ENCODE measurements around the gene RTRAF. TPM values are rescaled to one million over a fixed set of nuclear protein-coding genes. Genes with fewer than 3 reads are reported as not detected.

RTRAF gene
- total and polyA plus RNA-seq, 2 donors, result 114 to 166 TPM

- Histone ChIP-seq H3K36me3 (ENCODE audit: insufficient read depth) (no peaks in the 10 kb centered on the region), H3K27ac (ENCODE audit: low read depth) (no peak overlapping the region), H3K4me3 (ENCODE audit: low read depth, low read length) (no peak overlapping the region), H3K4me1 (ENCODE audit: insufficient read depth) (no peaks in the 10 kb centered on the region)
- WGBS, result 79% methylated on average over 5 of the region's 5 CpGs
- no peak for DNase-seq (ENCODE audit: extremely low spot score)
Observed at GRCh38 chr14:52020161-52020714, 30.9 kb downstream of the RTRAF start.

- H3K4me1 ChIP-seq (ENCODE audit: insufficient read depth), result no peaks in the 10 kb centered on the region
- DNase-seq (ENCODE audit: extremely low spot score), result no peak
- no peaks in the 10 kb centered on the region for H3K36me3 ChIP-seq (ENCODE audit: insufficient read depth)
- no peak overlapping the region for H3K27ac ChIP-seq (ENCODE audit: low read depth)
- WGBS, result 71% methylated on average over 7 of the region's 7 CpGs
- H3K4me3 ChIP-seq (ENCODE audit: low read depth, low read length), result no peak overlapping the region
Observed at GRCh38 chr14:52020866-52021717, 31.7 kb downstream of the RTRAF start.

- Histone ChIP-seq H3K4me3 (ENCODE audit: low read depth, low read length) (no peak overlapping the region), H3K27ac (ENCODE audit: low read depth) (no peak overlapping the region), H3K4me1 (ENCODE audit: insufficient read depth) (no peaks in the 10 kb centered on the region), H3K36me3 (ENCODE audit: insufficient read depth) (no peaks in the 10 kb centered on the region)
- no peak for DNase-seq (ENCODE audit: extremely low spot score)
- 76% methylated on average over 6 of the region's 6 CpGs for WGBS
Observed at GRCh38 chr14:52021957-52022600, 32.7 kb downstream of the RTRAF start.

GRCh38 chr14:52023518-52023917 lies 34.2 kb downstream of the RTRAF start:
- H3K27ac ChIP-seq (ENCODE audit: low read depth), result no peak overlapping the region
- H3K4me1 ChIP-seq (ENCODE audit: insufficient read depth), result no peaks in the 10 kb centered on the region
- 18% methylated on average over 1 of the region's 1 CpG for WGBS
- H3K36me3 ChIP-seq (ENCODE audit: insufficient read depth), result no peaks in the 10 kb centered on the region
- H3K4me3 ChIP-seq (ENCODE audit: low read depth, low read length), result no peak overlapping the region
- no peak for DNase-seq (ENCODE audit: extremely low spot score)

- Histone ChIP-seq H3K4me3 (ENCODE audit: low read depth, low read length) (no peak overlapping the region), H3K27ac (ENCODE audit: low read depth) (no peak overlapping the region), H3K4me1 (ENCODE audit: insufficient read depth) (no peaks in the 10 kb centered on the region), H3K36me3 (ENCODE audit: insufficient read depth) (no peaks in the 10 kb centered on the region)
- DNase-seq (ENCODE audit: extremely low spot score), result no peak
Observed at GRCh38 chr14:52025310-52025709, 36.0 kb downstream of the RTRAF start.

GRCh38 chr14:52026017-52026660 lies 36.8 kb downstream of the RTRAF start:
- Histone ChIP-seq H3K27ac (ENCODE audit: low read depth) (no peak overlapping the region), H3K4me1 (ENCODE audit: insufficient read depth) (no peaks in the 10 kb centered on the region), H3K4me3 (ENCODE audit: low read depth, low read length) (no peak overlapping the region), H3K36me3 (ENCODE audit: insufficient read depth) (no peaks in the 10 kb centered on the region)
- no peak for DNase-seq (ENCODE audit: extremely low spot score)
- 85% methylated on average over 8 of the region's 8 CpGs for WGBS

- H3K36me3 ChIP-seq (ENCODE audit: insufficient read depth), result no peaks in the 10 kb centered on the region
- no peak overlapping the region for H3K27ac ChIP-seq (ENCODE audit: low read depth)
- no peak overlapping the region for H3K4me3 ChIP-seq (ENCODE audit: low read depth, low read length)
- no peaks in the 10 kb centered on the region for H3K4me1 ChIP-seq (ENCODE audit: insufficient read depth)
- no peak for DNase-seq (ENCODE audit: extremely low spot score)
- WGBS, result 83% methylated on average over 10 of the region's 10 CpGs
Observed at GRCh38 chr14:52026901-52027300, 37.6 kb downstream of the RTRAF start.

- peaks cover 2% of the 10 kb centered on the region for H3K36me3 ChIP-seq (ENCODE audit: insufficient read depth)
- no peak overlapping the region for H3K27ac ChIP-seq (ENCODE audit: low read depth)
- WGBS, result 83% methylated on average over 1 of the region's 1 CpG
- H3K4me1 ChIP-seq (ENCODE audit: insufficient read depth), result no peaks in the 10 kb centered on the region
- H3K4me3 ChIP-seq (ENCODE audit: low read depth, low read length), result no peak overlapping the region
- DNase-seq (ENCODE audit: extremely low spot score), result no peak
Observed at GRCh38 chr14:52029881-52030280, 40.5 kb downstream of the RTRAF start.

- no peak overlapping the region for H3K4me3 ChIP-seq (ENCODE audit: low read depth, low read length)
- 42% methylated on average over 3 of the region's 3 CpGs for WGBS
- no peak overlapping the region for H3K27ac ChIP-seq (ENCODE audit: low read depth)
- no peak for DNase-seq (ENCODE audit: extremely low spot score)
- H3K4me1 ChIP-seq (ENCODE audit: insufficient read depth), result no peaks in the 10 kb centered on the region
- H3K36me3 ChIP-seq (ENCODE audit: insufficient read depth), result peaks cover 2% of the 10 kb centered on the region
Observed at GRCh38 chr14:52031781-52032180, 42.4 kb downstream of the RTRAF start.

GRCh38 chr14:52032204-52032801 lies 43.0 kb downstream of the RTRAF start:
- Histone ChIP-seq H3K36me3 (ENCODE audit: insufficient read depth) (peaks cover 2% of the 10 kb centered on the region), H3K27ac (ENCODE audit: low read depth) (no peak overlapping the region), H3K4me1 (ENCODE audit: insufficient read depth) (no peaks in the 10 kb centered on the region), H3K4me3 (ENCODE audit: low read depth, low read length) (no peak overlapping the region)
- no peak for DNase-seq (ENCODE audit: extremely low spot score)
- 40% methylated on average over 7 of the region's 7 CpGs for WGBS

GRCh38 chr14:52033101-52033642 lies 43.8 kb downstream of the RTRAF start:
- peaks cover 2% of the 10 kb centered on the region for H3K36me3 ChIP-seq (ENCODE audit: insufficient read depth)
- no peak overlapping the region for H3K4me3 ChIP-seq (ENCODE audit: low read depth, low read length)
- no peaks in the 10 kb centered on the region for H3K4me1 ChIP-seq (ENCODE audit: insufficient read depth)
- no peak for DNase-seq (ENCODE audit: extremely low spot score)
- H3K27ac ChIP-seq (ENCODE audit: low read depth), result no peak overlapping the region
- 51% methylated on average over 10 of the region's 10 CpGs for WGBS

GRCh38 chr14:52039124-52039815 lies 49.9 kb downstream of the RTRAF start:
- Histone ChIP-seq H3K4me3 (ENCODE audit: low read depth, low read length) (no peak overlapping the region), H3K4me1 (ENCODE audit: insufficient read depth) (no peaks in the 10 kb centered on the region), H3K36me3 (ENCODE audit: insufficient read depth) (no peaks in the 10 kb centered on the region), H3K27ac (ENCODE audit: low read depth) (no peak overlapping the region)
- DNase-seq (ENCODE audit: extremely low spot score), result no peak
- WGBS, result 95% methylated on average over 7 of the region's 7 CpGs

- no peak for DNase-seq (ENCODE audit: extremely low spot score)
- Histone ChIP-seq H3K27ac (ENCODE audit: low read depth) (no peak overlapping the region), H3K4me3 (ENCODE audit: low read depth, low read length) (no peak overlapping the region), H3K36me3 (ENCODE audit: insufficient read depth) (no peaks in the 10 kb centered on the region), H3K4me1 (ENCODE audit: insufficient read depth) (no peaks in the 10 kb centered on the region)
- WGBS, result 90% methylated on average over 7 of the region's 7 CpGs
Observed at GRCh38 chr14:52040598-52040997, 51.3 kb downstream of the RTRAF start.
